AG09319 (cell line): ENCODE data around the gene SLC24A3.

Experiments used
- DNase-seq: peaks from one replicate; pipeline ENCODE4 v3.0.0-alpha.2; 2010; ENCODE audit warnings: low read depth; ENCODE audit errors: extremely low read depth
- TF ChIP-seq, protein P1 (sequence below): IDR thresholded peaks from 2 replicates; pipeline ENCODE4 v1.5.1; 2011; ENCODE audit warnings: low read depth, mild to moderate bottlenecking, inconsistent platforms, low read length, moderate library complexity

The SLC24A3 gene

DNA sequence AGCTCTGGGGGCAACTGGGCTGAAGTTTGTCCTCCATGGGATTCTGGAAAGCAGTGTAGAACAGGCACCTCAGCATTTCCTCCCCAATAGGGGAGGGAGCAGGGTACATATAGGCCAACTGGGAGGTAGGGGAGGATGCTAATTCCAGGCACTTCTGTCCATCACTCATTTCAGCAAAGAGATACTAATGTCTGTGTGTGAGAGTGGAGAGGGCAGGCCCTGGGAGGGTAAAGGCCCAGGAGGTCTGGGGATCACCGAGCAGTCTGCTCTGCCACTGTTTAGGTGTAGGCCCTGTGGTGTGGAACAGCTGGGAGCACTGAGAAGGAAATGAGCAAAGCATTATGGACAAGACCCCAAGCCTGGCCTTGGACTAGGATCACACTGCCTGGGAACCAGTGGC lies 158.7 kb downstream of the SLC24A3 start:
- DNase-seq, result no peak
- TF ChIP-seq, protein P1, sequence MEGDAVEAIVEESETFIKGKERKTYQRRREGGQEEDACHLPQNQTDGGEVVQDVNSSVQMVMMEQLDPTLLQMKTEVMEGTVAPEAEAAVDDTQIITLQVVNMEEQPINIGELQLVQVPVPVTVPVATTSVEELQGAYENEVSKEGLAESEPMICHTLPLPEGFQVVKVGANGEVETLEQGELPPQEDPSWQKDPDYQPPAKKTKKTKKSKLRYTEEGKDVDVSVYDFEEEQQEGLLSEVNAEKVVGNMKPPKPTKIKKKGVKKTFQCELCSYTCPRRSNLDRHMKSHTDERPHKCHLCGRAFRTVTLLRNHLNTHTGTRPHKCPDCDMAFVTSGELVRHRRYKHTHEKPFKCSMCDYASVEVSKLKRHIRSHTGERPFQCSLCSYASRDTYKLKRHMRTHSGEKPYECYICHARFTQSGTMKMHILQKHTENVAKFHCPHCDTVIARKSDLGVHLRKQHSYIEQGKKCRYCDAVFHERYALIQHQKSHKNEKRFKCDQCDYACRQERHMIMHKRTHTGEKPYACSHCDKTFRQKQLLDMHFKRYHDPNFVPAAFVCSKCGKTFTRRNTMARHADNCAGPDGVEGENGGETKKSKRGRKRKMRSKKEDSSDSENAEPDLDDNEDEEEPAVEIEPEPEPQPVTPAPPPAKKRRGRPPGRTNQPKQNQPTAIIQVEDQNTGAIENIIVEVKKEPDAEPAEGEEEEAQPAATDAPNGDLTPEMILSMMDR, result no peak

DNA sequence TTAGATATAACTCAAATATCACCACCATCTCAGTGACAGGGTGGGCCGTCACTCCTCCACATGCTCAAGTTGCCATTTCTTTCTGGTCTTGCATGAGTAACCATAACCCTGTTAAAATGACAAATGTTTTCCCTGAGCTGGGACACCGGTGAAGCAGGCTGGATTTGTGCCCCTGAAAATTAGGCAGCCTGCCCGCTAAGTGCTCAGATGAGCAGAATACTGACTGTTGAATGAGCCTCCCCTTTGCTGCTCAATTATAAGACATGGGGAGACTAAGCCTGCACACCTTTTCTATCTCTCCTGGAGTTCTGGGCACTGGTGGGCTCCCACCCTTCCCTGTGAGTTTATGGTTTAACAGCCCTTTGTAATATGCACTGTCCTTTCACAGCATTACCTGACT lies 161.8 kb downstream of the SLC24A3 start:
- no peak for DNase-seq
- TF ChIP-seq, protein P1, result no peak

DNA sequence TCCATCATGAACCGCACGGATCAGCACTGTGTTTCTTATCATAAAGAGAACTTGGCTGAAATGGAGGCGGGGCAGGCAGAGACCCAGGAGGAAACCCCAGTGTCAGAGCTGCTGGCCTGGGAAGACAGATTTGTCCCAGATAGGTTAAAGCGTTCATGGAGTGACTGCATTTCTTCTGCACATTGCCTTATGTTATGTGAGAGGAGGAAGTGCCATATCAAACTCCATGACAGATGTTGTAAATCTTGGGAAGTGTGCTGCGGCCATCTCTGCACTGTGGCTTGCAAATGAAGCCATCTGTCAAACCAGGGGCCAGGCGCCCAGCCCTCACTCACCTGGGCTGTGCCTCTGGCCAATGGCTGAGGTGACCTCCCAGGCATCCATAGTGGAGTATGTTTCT lies 163.0 kb downstream of the SLC24A3 start:
- TF ChIP-seq, protein P1, result no peak
- DNase-seq, result no peak

DNA sequence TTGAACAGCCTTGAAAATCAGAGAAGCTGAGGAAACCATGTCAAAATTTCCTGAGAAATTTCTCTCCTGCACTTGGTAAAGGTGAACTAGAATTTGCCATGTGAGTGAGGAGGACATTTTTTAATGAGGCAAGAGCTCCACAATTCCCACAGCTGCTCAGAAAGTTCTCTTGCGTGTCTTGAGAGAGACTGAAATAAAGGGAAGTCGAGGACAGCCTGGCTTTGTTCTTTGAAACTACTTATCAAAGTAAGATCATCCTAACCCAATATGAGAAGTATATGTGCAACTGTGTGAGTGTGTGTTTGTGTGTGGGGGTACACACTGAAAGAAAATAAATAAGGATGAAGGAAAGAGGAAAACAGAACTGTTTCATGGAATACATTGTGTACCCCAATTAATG lies 163.4 kb downstream of the SLC24A3 start:
- no peak for DNase-seq
- TF ChIP-seq, protein P1, result no peak

DNA sequence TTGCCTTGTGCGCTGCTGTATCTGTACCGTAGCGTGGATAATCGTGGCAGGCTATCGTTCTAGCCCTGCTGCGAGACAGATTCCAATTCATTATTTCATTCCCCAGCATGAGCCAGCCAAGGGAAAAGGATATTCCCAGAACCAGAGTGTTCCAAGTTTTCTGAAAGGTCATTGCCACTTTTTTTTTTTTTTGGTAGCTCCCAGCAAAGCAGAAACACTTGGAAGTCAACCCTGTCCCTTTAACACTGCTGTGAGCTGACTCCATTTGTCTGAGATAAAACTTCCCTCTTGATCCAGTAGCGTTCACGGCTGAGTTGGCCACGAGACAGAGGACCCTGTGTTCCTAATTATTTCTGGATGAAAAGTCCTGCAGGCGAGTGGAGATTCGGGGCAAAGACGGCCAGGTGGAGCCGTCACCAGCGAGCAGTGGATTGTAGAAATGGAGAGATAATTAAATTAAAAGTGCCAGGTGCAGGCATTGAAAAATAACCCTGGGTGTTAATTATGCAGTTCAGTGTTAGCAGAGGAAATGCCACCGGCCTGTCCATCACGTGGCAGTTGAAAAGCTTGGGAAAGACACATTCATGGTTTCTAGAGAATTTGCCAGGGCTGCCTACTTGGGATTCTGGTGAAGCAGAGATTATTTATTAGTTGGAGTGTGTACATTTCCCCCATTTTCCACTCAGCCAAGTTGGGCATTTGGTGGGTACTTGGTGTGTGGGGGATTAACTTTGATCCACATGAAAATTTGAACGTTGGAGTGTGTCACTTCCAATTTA lies 164.2 kb downstream of the SLC24A3 start:
- no peak for DNase-seq

DNA sequence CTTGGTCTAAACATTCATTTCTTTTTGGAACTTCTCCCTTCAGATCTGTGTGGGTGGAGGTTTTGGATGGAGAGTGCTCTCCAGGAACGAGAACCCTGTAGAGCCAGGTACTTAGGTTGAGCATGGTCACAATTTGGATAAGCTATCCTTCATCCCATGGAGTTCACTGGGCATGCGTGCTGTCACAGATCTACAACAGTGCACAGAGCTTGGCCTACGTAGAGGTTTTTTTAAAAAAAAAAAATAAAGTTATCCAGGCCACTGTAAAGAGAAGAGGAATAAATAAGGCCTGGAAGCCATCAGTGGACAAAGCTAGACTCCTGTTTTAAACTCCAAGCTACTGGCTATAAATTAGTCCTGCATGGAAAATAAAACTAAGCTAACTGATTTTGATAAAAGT lies 165.6 kb downstream of the SLC24A3 start:
- TF ChIP-seq, protein P1, result no peak
- DNase-seq, result no peak

More for the DNA sequence above, 164.2 kb downstream of the SLC24A3 start:
- TF ChIP-seq, protein P1, result no peak

DNA sequence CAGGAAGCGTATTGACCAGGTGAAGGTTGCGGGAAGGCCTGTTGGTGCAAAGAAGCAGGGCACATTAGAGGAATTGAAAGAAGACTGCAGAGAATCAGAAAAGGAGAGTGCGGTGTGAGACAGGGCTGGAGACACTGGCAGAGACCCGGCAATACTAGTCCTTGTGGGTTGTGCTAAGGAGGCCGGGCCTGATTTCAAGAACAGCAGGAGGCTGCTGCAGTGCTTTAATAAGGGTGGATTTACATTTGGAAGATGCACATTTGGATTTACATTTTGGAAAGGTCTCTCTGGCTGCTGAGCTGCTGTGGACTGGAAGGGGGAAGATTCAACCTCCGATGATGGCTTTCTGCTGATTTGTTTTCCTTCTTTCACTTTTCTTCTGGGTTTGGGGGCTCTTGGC lies 167.8 kb downstream of the SLC24A3 start:
- TF ChIP-seq, protein P1, result no peak
- no peak for DNase-seq
